ENCODE results near the gene BMF.

The BMF gene

GRCh38 chr15:40045572-40046217, 63.0 kb downstream of the BMF start:
- TF ChIP-seq POLR2AphosphoS5 (IDR thresholded peaks at IDR 0.05; ENCODE audit: low read depth) (0 out of 2 replicates have a peak, but pooled peaks have one; percentile 3), SPI1 (IDR thresholded peaks at IDR 0.05; ENCODE audit: borderline replicate concordance, low read depth) (no peak)
- DNase-seq (ENCODE audit: low read depth in 1 of 2, low spot score in 1 of 2): no peak
- no peaks in the 10 kb centered on the region for H3K27me3 ChIP-seq (ENCODE audit: insufficient read depth, poor library complexity, severe bottlenecking)
- peak overlapping the region; percentile 9; the same call in 1 of the 2 replicates for H3K27ac ChIP-seq (replicated peaks)
- no peak overlapping the region for H3K4me3 ChIP-seq (replicated peaks; ENCODE audit: insufficient read depth, low read length)

GRCh38 chr15:40044717-40045571, 63.7 kb downstream of the BMF start:
- Histone ChIP-seq H3K27me3 (ENCODE audit: insufficient read depth, poor library complexity, severe bottlenecking) (no peaks in the 10 kb centered on the region), H3K27ac (replicated peaks) (peak overlapping the region; percentile 9; the same call in 1 of the 2 replicates), H3K4me3 (replicated peaks; ENCODE audit: insufficient read depth, low read length) (no peak overlapping the region)
- TF ChIP-seq POLR2AphosphoS5 (IDR thresholded peaks at IDR 0.05; ENCODE audit: low read depth): 0 out of 2 replicates have a peak, but pooled peaks have one; percentile 25
- no peak for TF ChIP-seq SPI1 (IDR thresholded peaks at IDR 0.05; ENCODE audit: borderline replicate concordance, low read depth)
- TF ChIP-seq GABPA (IDR thresholded peaks at IDR 0.05; ENCODE audit: low read depth): no peak
- peak; percentile 93 for TF ChIP-seq CTCF (IDR thresholded peaks at IDR 0.05; ENCODE audit: insufficient read depth, low read length)
- no peak for TF ChIP-seq REST (IDR thresholded peaks at IDR 0.05; ENCODE audit: insufficient replicate concordance, low read depth)
- DNase-seq (ENCODE audit: low read depth in 1 of 2, low spot score in 1 of 2): peak in 1 of 2 experiments; percentile 86

GRCh38 chr15:40043927-40044716, 64.6 kb downstream of the BMF start:
- no peaks in the 10 kb centered on the region for H3K27me3 ChIP-seq (ENCODE audit: insufficient read depth, poor library complexity, severe bottlenecking)
- TF ChIP-seq SPI1 (IDR thresholded peaks at IDR 0.05; ENCODE audit: borderline replicate concordance, low read depth): no peak
- TF ChIP-seq POLR2AphosphoS5 (IDR thresholded peaks at IDR 0.05; ENCODE audit: low read depth): no peak
- TF ChIP-seq CTCF (IDR thresholded peaks at IDR 0.05; ENCODE audit: insufficient read depth, low read length): no peak
- no peak for TF ChIP-seq REST (IDR thresholded peaks at IDR 0.05; ENCODE audit: insufficient replicate concordance, low read depth)
- TF ChIP-seq GABPA (IDR thresholded peaks at IDR 0.05; ENCODE audit: low read depth): no peak
- no peak for DNase-seq (ENCODE audit: low read depth in 1 of 2, low spot score in 1 of 2)
- no peak overlapping the region for H3K27ac ChIP-seq (replicated peaks)
- H3K4me3 ChIP-seq (replicated peaks; ENCODE audit: insufficient read depth, low read length): no peak overlapping the region
